Measurements from ENCODE around the gene NXPH1. TPM values are rescaled to one million over a fixed set of nuclear protein-coding genes. Genes with fewer than 3 reads are reported as not detected.

Gene NXPH1
- not detected for polyA plus RNA-seq

- H3K4me1 Mint-ChIP-seq, result peaks cover 0 to 19% (median 10%) of the 10 kb centered on the region in 3 donors
- H3K27ac Mint-ChIP-seq, result peak within 1 kb of the TSS in 1 of 3 donors; percentile 35
- H3K27me3 Mint-ChIP-seq, result peaks cover 65% of the 10 kb centered on the region
- H3K36me3 Mint-ChIP-seq, result peaks cover 2% of the 10 kb centered on the region
- H3K9me3 Mint-ChIP-seq, result peaks cover 0 to 7% (median 0%) of the 10 kb centered on the region in 3 donors
- peak within 1 kb of the TSS in 2 of 4 donors; percentile 49 to 67 for H3K4me3 Mint-ChIP-seq
Observed at GRCh38 chr7:8433477-8434289, at the start of gene NXPH1. NXPH1 (plus strand) TSS chr7:8433609.

- peaks cover 2% of the 10 kb centered on the region for H3K36me3 Mint-ChIP-seq
- H3K27me3 Mint-ChIP-seq, result peaks cover 5% of the 10 kb centered on the region
- peaks cover 0 to 2% (median 0%) of the 10 kb centered on the region in 3 donors for H3K4me1 Mint-ChIP-seq
- H3K27ac Mint-ChIP-seq, result no peak overlapping the region
- no peaks in the 10 kb centered on the region for H3K9me3 Mint-ChIP-seq
- no peak overlapping the region for H3K4me3 Mint-ChIP-seq
Observed at GRCh38 chr7:8384901-8385300, 48.5 kb upstream of the NXPH1 start.

- Mint-ChIP-seq H3K4me1 (peaks cover 0 to 2% (median 0%) of the 10 kb centered on the region in 3 donors), H3K27me3 (peaks cover 7% of the 10 kb centered on the region), H3K9me3 (no peaks in the 10 kb centered on the region), H3K4me3 (no peak overlapping the region), H3K27ac (no peak overlapping the region), H3K36me3 (no peaks in the 10 kb centered on the region)
Observed at GRCh38 chr7:8386926-8387550, 46.4 kb upstream of the NXPH1 start.

- Mint-ChIP-seq H3K36me3 (no peaks in the 10 kb centered on the region), H3K27me3 (peaks cover 7% of the 10 kb centered on the region), H3K9me3 (no peaks in the 10 kb centered on the region), H3K4me1 (peaks cover 0 to 2% (median 0%) of the 10 kb centered on the region in 3 donors), H3K4me3 (no peak overlapping the region), H3K27ac (no peak overlapping the region)
Observed at GRCh38 chr7:8387551-8388256, 45.7 kb upstream of the NXPH1 start.

GRCh38 chr7:8388257-8388625 is 45.2 kb upstream of the NXPH1 start:
- H3K4me3 Mint-ChIP-seq, result no peak overlapping the region
- no peaks in the 10 kb centered on the region for H3K36me3 Mint-ChIP-seq
- peaks cover 7% of the 10 kb centered on the region for H3K27me3 Mint-ChIP-seq

GRCh38 chr7:8389593-8390261 is 43.7 kb upstream of the NXPH1 start:
- Mint-ChIP-seq H3K36me3 (no peaks in the 10 kb centered on the region), H3K27ac (no peak overlapping the region), H3K27me3 (peaks cover 8% of the 10 kb centered on the region), H3K4me1 (peaks cover 0 to 2% (median 0%) of the 10 kb centered on the region in 3 donors), H3K9me3 (no peaks in the 10 kb centered on the region), H3K4me3 (peak overlapping the region in 1 of 4 donors; percentile 9)

More at GRCh38 chr7:8388257-8388625, 45.2 kb upstream of the NXPH1 start:
- Mint-ChIP-seq H3K4me1 (peaks cover 0 to 2% (median 0%) of the 10 kb centered on the region in 3 donors), H3K27ac (no peak overlapping the region), H3K9me3 (no peaks in the 10 kb centered on the region)

GRCh38 chr7:8390262-8390626 is 43.2 kb upstream of the NXPH1 start:
- Mint-ChIP-seq H3K4me3 (no peak overlapping the region), H3K4me1 (peaks cover 0 to 2% (median 0%) of the 10 kb centered on the region in 3 donors), H3K27me3 (peaks cover 8% of the 10 kb centered on the region), H3K27ac (no peak overlapping the region), H3K9me3 (no peaks in the 10 kb centered on the region), H3K36me3 (no peaks in the 10 kb centered on the region)

GRCh38 chr7:8391353-8392062 is 41.9 kb upstream of the NXPH1 start:
- peaks cover 0 to 2% (median 0%) of the 10 kb centered on the region in 3 donors for H3K4me1 Mint-ChIP-seq
- H3K27me3 Mint-ChIP-seq, result peaks cover 15% of the 10 kb centered on the region
- H3K9me3 Mint-ChIP-seq, result peaks cover 0 to 1% (median 0%) of the 10 kb centered on the region in 3 donors
- no peak overlapping the region for H3K4me3 Mint-ChIP-seq
- no peaks in the 10 kb centered on the region for H3K36me3 Mint-ChIP-seq
- H3K27ac Mint-ChIP-seq, result no peak overlapping the region

GRCh38 chr7:8396294-8396693 is 37.1 kb upstream of the NXPH1 start:
- Mint-ChIP-seq H3K27me3 (peaks cover 10% of the 10 kb centered on the region), H3K4me1 (no peaks in the 10 kb centered on the region), H3K36me3 (no peaks in the 10 kb centered on the region), H3K9me3 (peaks cover 0 to 2% (median 1%) of the 10 kb centered on the region in 3 donors), H3K27ac (no peak overlapping the region), H3K4me3 (no peak overlapping the region)

GRCh38 chr7:8408871-8409270 is 24.5 kb upstream of the NXPH1 start:
- H3K4me3 Mint-ChIP-seq, result no peak overlapping the region
- peaks cover 13% of the 10 kb centered on the region for H3K27me3 Mint-ChIP-seq
- no peaks in the 10 kb centered on the region for H3K36me3 Mint-ChIP-seq
- H3K4me1 Mint-ChIP-seq, result no peaks in the 10 kb centered on the region
- H3K27ac Mint-ChIP-seq, result no peak overlapping the region
- peaks cover 0 to 4% (median 2%) of the 10 kb centered on the region in 3 donors for H3K9me3 Mint-ChIP-seq

- no peaks in the 10 kb centered on the region for H3K4me1 Mint-ChIP-seq
- H3K9me3 Mint-ChIP-seq, result peaks cover 0 to 2% (median 0%) of the 10 kb centered on the region in 3 donors
- peaks cover 13% of the 10 kb centered on the region for H3K27me3 Mint-ChIP-seq
- no peaks in the 10 kb centered on the region for H3K36me3 Mint-ChIP-seq
- H3K4me3 Mint-ChIP-seq, result no peak overlapping the region
- H3K27ac Mint-ChIP-seq, result no peak overlapping the region
Observed at GRCh38 chr7:8411103-8411502, 22.3 kb upstream of the NXPH1 start.

GRCh38 chr7:8413600-8413999 is 19.8 kb upstream of the NXPH1 start:
- H3K4me3 Mint-ChIP-seq, result no peak overlapping the region
- H3K4me1 Mint-ChIP-seq, result no peaks in the 10 kb centered on the region
- H3K36me3 Mint-ChIP-seq, result no peaks in the 10 kb centered on the region
- H3K9me3 Mint-ChIP-seq, result peaks cover 0 to 2% (median 0%) of the 10 kb centered on the region in 3 donors
- H3K27ac Mint-ChIP-seq, result no peak overlapping the region
- H3K27me3 Mint-ChIP-seq, result peaks cover 11% of the 10 kb centered on the region

- Mint-ChIP-seq H3K9me3 (peaks cover 0 to 2% (median 0%) of the 10 kb centered on the region in 3 donors), H3K27ac (no peak overlapping the region), H3K4me1 (no peaks in the 10 kb centered on the region), H3K4me3 (no peak overlapping the region), H3K27me3 (peaks cover 3% of the 10 kb centered on the region), H3K36me3 (no peaks in the 10 kb centered on the region)
Observed at GRCh38 chr7:8418629-8419245, 14.7 kb upstream of the NXPH1 start.

GRCh38 chr7:8422177-8422576 is 11.2 kb upstream of the NXPH1 start:
- no peak overlapping the region for H3K4me3 Mint-ChIP-seq
- no peaks in the 10 kb centered on the region for H3K36me3 Mint-ChIP-seq
- no peaks in the 10 kb centered on the region for H3K4me1 Mint-ChIP-seq
- H3K27ac Mint-ChIP-seq, result no peak overlapping the region
- peaks cover 0 to 2% (median 0%) of the 10 kb centered on the region in 3 donors for H3K9me3 Mint-ChIP-seq
- H3K27me3 Mint-ChIP-seq, result peaks cover 3% of the 10 kb centered on the region

All from IgD-negative memory B cell (primary cell).